Lung (tissue), 12 donors: ENCODE measurements around the gene SYN1. TPM values are rescaled to one million over a fixed set of nuclear protein-coding genes. Genes with fewer than 3 reads are reported as not detected.

Source experiments
- ATAC-seq: fragments of 200-7000 bp; cut with Tn5 transposase; one replicate; pipeline ENCODE4 v1.9.1; 2020; ENCODE audit warnings: moderate number of reproducible peaks; ENCODE audit not compliant: insufficient read depth, low FRiP score
- DNase-seq, 3 donors: peaks; one replicate each; pipeline ENCODE4 v3.0.0-alpha.2; 2013 to 2017
- H3K27ac ChIP-seq, 2 donors: one replicate each; pipeline ENCODE4 v1.5.1; 2013; ENCODE audit warnings: mild to moderate bottlenecking in 2 of 2, moderate library complexity in 2 of 2, control low read depth in 1 of 2, inconsistent platforms in 1 of 2, low read depth in 1 of 2, low read length in 1 of 2
- H3K27me3 ChIP-seq, 3 donors: one replicate each; pipeline ENCODE4 v1.5.1; 2013; ENCODE audit warnings: low read length in 2 of 3; ENCODE audit not compliant: control insufficient read depth in 3 of 3, insufficient read depth in 3 of 3
- H3K36me3 ChIP-seq, 4 donors: one replicate each; pipeline ENCODE4 v1.5.1; 2013; ENCODE audit warnings: low read length in 4 of 4, mild to moderate bottlenecking in 1 of 4, moderate library complexity in 1 of 4; ENCODE audit not compliant: control insufficient read depth in 4 of 4, insufficient read depth in 4 of 4
- H3K4me1 ChIP-seq, 5 donors: one replicate each; pipeline ENCODE4 v1.5.1; 2013; ENCODE audit warnings: low read length in 5 of 5, mild to moderate bottlenecking in 2 of 5, moderate library complexity in 1 of 5; ENCODE audit not compliant: control insufficient read depth in 5 of 5, insufficient read depth in 5 of 5
- H3K4me3 ChIP-seq: one replicate; pipeline ENCODE4 v1.5.1; 2013; ENCODE audit warnings: mild to moderate bottlenecking, control low read depth, moderate library complexity
- H3K9ac ChIP-seq, 2 donors: one replicate each; pipeline ENCODE4 v1.5.1; 2013; ENCODE audit warnings: low read length in 2 of 2, control low read depth in 1 of 2; ENCODE audit not compliant: insufficient read depth in 1 of 2
- H3K9me3 ChIP-seq, 4 donors: one replicate each; pipeline ENCODE4 v1.5.1; 2013; ENCODE audit warnings: low read length in 3 of 4, mild to moderate bottlenecking in 1 of 4, moderate library complexity in 1 of 4; ENCODE audit not compliant: control insufficient read depth in 4 of 4, insufficient read depth in 3 of 4
- CTCF ChIP-seq: IDR thresholded peaks from 2 replicates; pipeline ENCODE4 v1.5.1; 2012; ENCODE audit warnings: mild to moderate bottlenecking; ENCODE audit errors: control extremely low read depth, extremely low read depth
- WGBS, 2 donors: extraction: QIAGEN DNeasy Blood & Tissue Kit; methylation state at CpG; one replicate each; pipeline ENCODE4 v1.1.7; 2013; 5-methylcytosine and 5-hydroxymethylcytosine counted together
- polyA plus RNA-seq, 2 donors: library from polyadenylated mRNA; stranded (reverse); fragments of 200-250 nt; gene quantifications; one replicate each; pipeline ENCODE4 v1.2.1, GENCODE V29; 2013
- total RNA-seq, 2 donors: library from RNA; depleted of rRNA in 1 of 2; stranded (reverse); fragments of >200 nt in 1 of 2; gene quantifications; one replicate each; pipeline ENCODE4 v1.2.1, GENCODE V29; 2014 to 2021
- donor health status: control.
- donor health status: control.
- donor health status: Bipolar disorder and iron deficiency.
- donor health status: healthy.
- donor health status: DM: yes; HTN: yes; CAD: no.

SYN1 gene
- total and polyA plus RNA-seq, 4 donors = 0.11 to 4.5 (median 1.3) TPM

- Histone ChIP-seq H3K9ac (no peak overlapping the region), H3K4me3 (no peak overlapping the region), H3K9me3 (peaks cover 0 to 5% (median 0%) of the 10 kb centered on the region in 4 donors), H3K36me3 (no peaks in the 10 kb centered on the region), H3K4me1 (no peaks in the 10 kb centered on the region), H3K27ac (no peak overlapping the region), H3K27me3 (no peaks in the 10 kb centered on the region)
- no peak for TF ChIP-seq CTCF
- 84 to 95% methylated on average over 6 of the region's 6 CpGs for WGBS, 2 donors
- DNase-seq (no peak), ATAC-seq (no peak)
Observed at GRCh38 chrX:47530049-47530448, 89.6 kb downstream of the SYN1 start.

- Histone ChIP-seq H3K4me3 (no peak overlapping the region), H3K27ac (no peak overlapping the region), H3K4me1 (no peaks in the 10 kb centered on the region), H3K9ac (no peak overlapping the region), H3K36me3 (no peaks in the 10 kb centered on the region), H3K9me3 (peaks cover 0 to 5% (median 0%) of the 10 kb centered on the region in 4 donors), H3K27me3 (no peaks in the 10 kb centered on the region)
- DNase-seq (no peak), ATAC-seq (no peak)
- no peak for TF ChIP-seq CTCF
- WGBS, 2 donors = 83 to 94% methylated on average over 8 of the region's 8 CpGs
Observed at GRCh38 chrX:47529548-47529947, 90.1 kb downstream of the SYN1 start.

- no peaks in the 10 kb centered on the region for H3K36me3 ChIP-seq
- no peak for ATAC-seq
- 0 to 37% methylated on average over 12 to 34 of the region's 34 CpGs for WGBS, 2 donors
- DNase-seq = no peak
- no peak overlapping the region for H3K27ac ChIP-seq
- H3K9ac ChIP-seq = no peak overlapping the region
- no peak for TF ChIP-seq CTCF
- H3K4me1 ChIP-seq = peaks cover 0 to 3% (median 0%) of the 10 kb centered on the region in 5 donors
- H3K9me3 ChIP-seq = peaks cover 0 to 17% (median 4%) of the 10 kb centered on the region in 4 donors
- no peaks in the 10 kb centered on the region for H3K27me3 ChIP-seq
- H3K4me3 ChIP-seq = peak overlapping the region; percentile 7
Observed at GRCh38 chrX:47523713-47524166, 95.9 kb downstream of the SYN1 start.

- Histone ChIP-seq H3K9me3 (peaks cover 0 to 17% (median 4%) of the 10 kb centered on the region in 4 donors), H3K4me1 (peaks cover 0 to 3% (median 0%) of the 10 kb centered on the region in 5 donors), H3K36me3 (no peaks in the 10 kb centered on the region), H3K9ac (peak overlapping the region in 1 of 2 donors; percentile 78), H3K4me3 (no peak overlapping the region), H3K27me3 (no peaks in the 10 kb centered on the region), H3K27ac (no peak overlapping the region)
- 5 to 22% methylated on average over 18 to 33 of the region's 33 CpGs for WGBS, 2 donors
- ATAC-seq (peak; percentile 95), DNase-seq (peak; percentile 79 to 89 (median 88))
- peak; percentile 86 for TF ChIP-seq CTCF
Observed at GRCh38 chrX:47523297-47523696, 96.4 kb downstream of the SYN1 start.
